Neural cell (in vitro differentiated cells): ENCODE measurements around the gene MAP3K5. TPM values are rescaled to one million over a fixed set of nuclear protein-coding genes. Genes with fewer than 3 reads are reported as not detected.

ENCODE experiments used
- H2AFZ ChIP-seq: fragments of 200-600, 300-800 bp; sonication (generic), shearing (Covaris generic); 2 replicates; pipeline ENCODE4 v1.6.0; 2014; ENCODE audit warnings: low read depth, mild to moderate bottlenecking, antibody characterized with exemption, low read length, moderate library complexity
- H3F3A ChIP-seq: fragments of 200-600 bp; shearing (Covaris generic); 2 replicates; pipeline ENCODE4 v1.6.1; 2016; ENCODE audit warnings: mild to moderate bottlenecking, moderate library complexity, mixed read lengths, antibody characterized with exemption, low read length; ENCODE audit not compliant: insufficient read depth, poor library complexity, severe bottlenecking
- H3K27ac ChIP-seq: fragments of 200-600, 300-800 bp; sonication (generic), shearing (Covaris generic); 2 replicates; pipeline ENCODE4 v1.5.1; 2014; ENCODE audit warnings: mild to moderate bottlenecking, low read length, moderate library complexity
- H3K27me3 ChIP-seq: fragments of 300-800, 200-600 bp; sonication (generic), shearing (Covaris generic); 2 replicates; pipeline ENCODE4 v1.6.0; 2014; ENCODE audit warnings: mild to moderate bottlenecking, low read depth, low read length, moderate library complexity; ENCODE audit not compliant: insufficient read depth
- H3K36me3 ChIP-seq: fragments of 300-800, 200-600 bp; sonication (generic), shearing (Covaris generic); 2 replicates; pipeline ENCODE4 v1.5.1; 2014; ENCODE audit warnings: mild to moderate bottlenecking, antibody characterized with exemption, low read length, moderate library complexity; ENCODE audit not compliant: insufficient read depth
- H3K4me2 ChIP-seq: fragments of 300-800, 200-600 bp; sonication (generic), shearing (Covaris generic); 2 replicates; pipeline ENCODE4 v1.6.0; 2014; ENCODE audit warnings: mild to moderate bottlenecking, low read length
- H3K4me3 ChIP-seq: fragments of 300-800, 200-600 bp; sonication (generic), shearing (Covaris generic); 2 replicates; pipeline ENCODE4 v1.5.1; 2014; ENCODE audit warnings: mild to moderate bottlenecking, low read length, moderate library complexity
- H3K79me2 ChIP-seq: fragments of 200-600 bp; shearing (Covaris generic); replicated peaks from 2 replicates; pipeline ENCODE4 v1.6.0; 2014; ENCODE audit warnings: mild to moderate bottlenecking, low read length, moderate library complexity; ENCODE audit not compliant: insufficient read depth
- H3K9ac ChIP-seq: fragments of 300-800, 200-600 bp; sonication (generic), shearing (Covaris generic); 2 replicates; pipeline ENCODE4 v1.6.1; 2016; ENCODE audit warnings: mild to moderate bottlenecking, low read length, mixed read lengths
- H3K9me2 ChIP-seq: fragments of 200-600 bp; shearing (Covaris generic); 2 replicates; pipeline ENCODE4 v1.6.1; 2016; ENCODE audit warnings: mild to moderate bottlenecking, low read length, mixed read lengths; ENCODE audit not compliant: insufficient read depth
- H3K9me3 ChIP-seq: fragments of 200-600, 300-800 bp; sonication (generic), shearing (Covaris generic); 2 replicates; pipeline ENCODE4 v1.6.1; 2016; ENCODE audit warnings: mild to moderate bottlenecking, mixed run types, low read length, moderate library complexity, mixed read lengths
- H4K20me1 ChIP-seq: fragments of 200-600 bp; shearing (Covaris generic); 2 replicates; pipeline ENCODE4 v1.6.1; 2016; ENCODE audit warnings: mild to moderate bottlenecking, mixed run types; ENCODE audit not compliant: insufficient read depth
- EP300 ChIP-seq: fragments of 450-650 bp; conservative IDR thresholded peaks from 2 replicates; pipeline ENCODE4 v1.6.1; 2014; ENCODE audit warnings: antibody characterized with exemption, mild to moderate bottlenecking, moderate library complexity; ENCODE audit not compliant: poor library complexity, severe bottlenecking
- EZH2 ChIP-seq: fragments of 200-600, 300-800 bp; shearing (Covaris generic), sonication (generic); IDR thresholded peaks from 2 replicates; pipeline ENCODE4 v1.6.1; 2014; ENCODE audit warnings: antibody characterized with exemption, low read length, borderline replicate concordance, mild to moderate bottlenecking; ENCODE audit not compliant: insufficient read depth, poor library complexity, severe bottlenecking
- MXI1 ChIP-seq: fragments of 450-650 bp; conservative IDR thresholded peaks from 2 replicates; pipeline ENCODE4 v1.6.1; 2014; ENCODE audit warnings: antibody characterized with exemption, mild to moderate bottlenecking; ENCODE audit not compliant: poor library complexity, severe bottlenecking
- POLR2AphosphoS5 ChIP-seq: IDR thresholded peaks from 2 replicates; pipeline ENCODE4 v1.6.1; 2012
- RAD21 ChIP-seq: fragments of 450-650 bp; conservative IDR thresholded peaks from 2 replicates; pipeline ENCODE4 v1.6.1; 2014; ENCODE audit warnings: antibody characterized with exemption, mild to moderate bottlenecking, moderate library complexity
- SMC3 ChIP-seq: fragments of 450-650 bp; conservative IDR thresholded peaks from 2 replicates; pipeline ENCODE4 v1.6.1; 2014; ENCODE audit warnings: antibody characterized with exemption, mild to moderate bottlenecking, moderate library complexity; ENCODE audit not compliant: poor library complexity
- TAF1 ChIP-seq: IDR thresholded peaks from 2 replicates; pipeline ENCODE4 v1.6.1; 2012; ENCODE audit warnings: low read depth
- polyA plus RNA-seq: library from polyadenylated mRNA; depleted of rRNA; stranded (reverse); fragments of >200 nt; gene quantifications from 2 replicates; pipeline ENCODE4 v1.2.3, GENCODE V29; 2014
- TF ChIP-seq, protein P1 (sequence below): IDR thresholded peaks from 2 replicates; pipeline ENCODE4 v1.6.1; 2012; ENCODE audit warnings: borderline replicate concordance
- TF ChIP-seq, protein P2 (sequence below): fragments of 450-650 bp; IDR thresholded peaks from 2 replicates; pipeline ENCODE4 v1.5.1; 2014; ENCODE audit warnings: antibody characterized with exemption, mild to moderate bottlenecking, moderate library complexity; ENCODE audit not compliant: poor library complexity, severe bottlenecking

MAP3K5 gene
- polyA plus RNA-seq, 1 donor from 2014 or later, result 2.0 TPM

- Histone ChIP-seq H3K9ac (no peak overlapping the region), H3K36me3 (no peaks in the 10 kb centered on the region), H3K79me2 (no peaks in the 10 kb centered on the region), H3F3A (no peaks in the 10 kb centered on the region), H3K4me2 (no peak overlapping the region), H3K27me3 (no peaks in the 10 kb centered on the region), H3K27ac (no peak overlapping the region), H3K4me3 (no peak overlapping the region), H4K20me1 (no peaks in the 10 kb centered on the region), H3K9me2 (no peaks in the 10 kb centered on the region), H3K9me3 (no peaks in the 10 kb centered on the region), H2AFZ (no peak overlapping the region)
- TF ChIP-seq POLR2AphosphoS5, result no peak
- TF ChIP-seq RAD21, result no peak
- TF ChIP-seq, protein P1, sequence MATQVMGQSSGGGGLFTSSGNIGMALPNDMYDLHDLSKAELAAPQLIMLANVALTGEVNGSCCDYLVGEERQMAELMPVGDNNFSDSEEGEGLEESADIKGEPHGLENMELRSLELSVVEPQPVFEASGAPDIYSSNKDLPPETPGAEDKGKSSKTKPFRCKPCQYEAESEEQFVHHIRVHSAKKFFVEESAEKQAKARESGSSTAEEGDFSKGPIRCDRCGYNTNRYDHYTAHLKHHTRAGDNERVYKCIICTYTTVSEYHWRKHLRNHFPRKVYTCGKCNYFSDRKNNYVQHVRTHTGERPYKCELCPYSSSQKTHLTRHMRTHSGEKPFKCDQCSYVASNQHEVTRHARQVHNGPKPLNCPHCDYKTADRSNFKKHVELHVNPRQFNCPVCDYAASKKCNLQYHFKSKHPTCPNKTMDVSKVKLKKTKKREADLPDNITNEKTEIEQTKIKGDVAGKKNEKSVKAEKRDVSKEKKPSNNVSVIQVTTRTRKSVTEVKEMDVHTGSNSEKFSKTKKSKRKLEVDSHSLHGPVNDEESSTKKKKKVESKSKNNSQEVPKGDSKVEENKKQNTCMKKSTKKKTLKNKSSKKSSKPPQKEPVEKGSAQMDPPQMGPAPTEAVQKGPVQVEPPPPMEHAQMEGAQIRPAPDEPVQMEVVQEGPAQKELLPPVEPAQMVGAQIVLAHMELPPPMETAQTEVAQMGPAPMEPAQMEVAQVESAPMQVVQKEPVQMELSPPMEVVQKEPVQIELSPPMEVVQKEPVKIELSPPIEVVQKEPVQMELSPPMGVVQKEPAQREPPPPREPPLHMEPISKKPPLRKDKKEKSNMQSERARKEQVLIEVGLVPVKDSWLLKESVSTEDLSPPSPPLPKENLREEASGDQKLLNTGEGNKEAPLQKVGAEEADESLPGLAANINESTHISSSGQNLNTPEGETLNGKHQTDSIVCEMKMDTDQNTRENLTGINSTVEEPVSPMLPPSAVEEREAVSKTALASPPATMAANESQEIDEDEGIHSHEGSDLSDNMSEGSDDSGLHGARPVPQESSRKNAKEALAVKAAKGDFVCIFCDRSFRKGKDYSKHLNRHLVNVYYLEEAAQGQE, result no peak
- TF ChIP-seq, protein P2, sequence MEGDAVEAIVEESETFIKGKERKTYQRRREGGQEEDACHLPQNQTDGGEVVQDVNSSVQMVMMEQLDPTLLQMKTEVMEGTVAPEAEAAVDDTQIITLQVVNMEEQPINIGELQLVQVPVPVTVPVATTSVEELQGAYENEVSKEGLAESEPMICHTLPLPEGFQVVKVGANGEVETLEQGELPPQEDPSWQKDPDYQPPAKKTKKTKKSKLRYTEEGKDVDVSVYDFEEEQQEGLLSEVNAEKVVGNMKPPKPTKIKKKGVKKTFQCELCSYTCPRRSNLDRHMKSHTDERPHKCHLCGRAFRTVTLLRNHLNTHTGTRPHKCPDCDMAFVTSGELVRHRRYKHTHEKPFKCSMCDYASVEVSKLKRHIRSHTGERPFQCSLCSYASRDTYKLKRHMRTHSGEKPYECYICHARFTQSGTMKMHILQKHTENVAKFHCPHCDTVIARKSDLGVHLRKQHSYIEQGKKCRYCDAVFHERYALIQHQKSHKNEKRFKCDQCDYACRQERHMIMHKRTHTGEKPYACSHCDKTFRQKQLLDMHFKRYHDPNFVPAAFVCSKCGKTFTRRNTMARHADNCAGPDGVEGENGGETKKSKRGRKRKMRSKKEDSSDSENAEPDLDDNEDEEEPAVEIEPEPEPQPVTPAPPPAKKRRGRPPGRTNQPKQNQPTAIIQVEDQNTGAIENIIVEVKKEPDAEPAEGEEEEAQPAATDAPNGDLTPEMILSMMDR, result no peak
- TF ChIP-seq TAF1, result no peak
- TF ChIP-seq EZH2, result no peak
- TF ChIP-seq SMC3, result no peak
- no peak for TF ChIP-seq EP300
- TF ChIP-seq MXI1, result no peak
Measured at GRCh38 chr6:136721467-136721866, 70.8 kb downstream of the MAP3K5 start.

DNA sequence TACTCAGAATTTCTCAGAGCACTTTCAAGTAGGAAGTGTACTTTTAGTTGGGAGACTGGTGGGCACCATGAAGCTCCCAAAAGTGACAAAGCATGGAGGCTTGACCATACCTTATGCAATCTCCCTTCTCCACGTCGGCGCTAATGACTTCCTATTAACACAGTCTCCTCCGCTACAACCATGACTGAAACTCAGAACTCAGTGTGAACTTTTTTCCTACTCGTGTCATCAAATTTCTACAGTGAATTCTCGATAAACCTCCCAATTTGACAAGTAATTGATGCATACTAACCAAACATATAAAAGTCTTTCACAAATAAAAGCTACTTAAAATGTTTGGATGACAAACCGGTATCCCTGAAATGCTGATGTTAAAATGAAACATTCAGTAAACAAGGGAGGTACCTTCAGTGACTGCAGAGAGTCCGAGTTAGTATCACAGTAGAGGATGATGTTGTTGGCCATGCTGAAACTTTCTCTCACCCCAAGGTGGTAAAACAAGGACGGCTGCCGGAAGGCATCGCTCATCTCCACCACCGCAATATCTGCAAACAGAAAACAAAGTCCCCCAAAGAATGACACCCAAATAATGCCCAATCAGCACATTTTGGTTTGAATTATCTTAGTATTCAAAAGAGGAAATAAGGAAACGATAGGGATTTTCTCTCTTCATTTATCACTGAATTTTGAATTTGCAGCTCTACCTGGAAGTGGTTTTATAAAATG, 72.1 kb downstream of the MAP3K5 start:
- no peak overlapping the region for H3K4me3 ChIP-seq
- H3K4me2 ChIP-seq, result no peak overlapping the region
- no peak overlapping the region for H3K27ac ChIP-seq
- TF ChIP-seq, protein P2, result no peak
- TF ChIP-seq MXI1 (no peak), EZH2 (no peak), EP300 (no peak), RAD21 (no peak), POLR2AphosphoS5 (no peak), TAF1 (no peak), SMC3 (no peak)
- TF ChIP-seq, protein P1, result no peak
- H3K9ac ChIP-seq, result no peak overlapping the region
- H3K9me3 ChIP-seq, result no peaks in the 10 kb centered on the region
- H3K9me2 ChIP-seq, result no peaks in the 10 kb centered on the region
- H2AFZ ChIP-seq, result no peak overlapping the region
- no peaks in the 10 kb centered on the region for H3K79me2 ChIP-seq
- no peaks in the 10 kb centered on the region for H4K20me1 ChIP-seq
- H3K27me3 ChIP-seq, result no peaks in the 10 kb centered on the region
- no peaks in the 10 kb centered on the region for H3F3A ChIP-seq
- no peaks in the 10 kb centered on the region for H3K36me3 ChIP-seq
